NCI-H1092 (cell line): Measurements from ENCODE around the gene SNX20.

Experiments used
- DNase-seq: peaks from one replicate; lab custom pipeline; 2025; lab: John Stamatoyannopoulos, UW

The SNX20 gene

GRCh38 chr16:50679676-50680555 is 1.2 kb downstream of the SNX20 start:
- DNase-seq: no peak

GRCh38 chr16:50679266-50679665 is 1.8 kb downstream of the SNX20 start:
- DNase-seq: no peak

- DNase-seq: no peak
Measured at GRCh38 chr16:50678531-50678930, 2.6 kb downstream of the SNX20 start.

- no peak for DNase-seq
Measured at GRCh38 chr16:50677351-50677750, 3.8 kb downstream of the SNX20 start.

GRCh38 chr16:50676684-50677225 is 4.4 kb downstream of the SNX20 start:
- DNase-seq: no peak

GRCh38 chr16:50675686-50676610 is 5.2 kb downstream of the SNX20 start:
- no peak for DNase-seq

- no peak for DNase-seq
Measured at GRCh38 chr16:50674831-50675230, 6.3 kb downstream of the SNX20 start.

- no peak for DNase-seq
Measured at GRCh38 chr16:50673496-50674275, 7.4 kb downstream of the SNX20 start.

- no peak for DNase-seq
Measured at GRCh38 chr16:50671644-50672260, 9.4 kb downstream of the SNX20 start.

- no peak for DNase-seq
Measured at GRCh38 chr16:50670476-50670875, 10.6 kb downstream of the SNX20 start.

GRCh38 chr16:50669741-50670140 is 11.4 kb downstream of the SNX20 start:
- DNase-seq: no peak

- no peak for DNase-seq
Measured at GRCh38 chr16:50668368-50669008, 12.6 kb downstream of the SNX20 start.

- DNase-seq: no peak
Measured at GRCh38 chr16:50667497-50668367, 13.4 kb downstream of the SNX20 start.

GRCh38 chr16:50666658-50667496 is 14.2 kb downstream of the SNX20 start:
- no peak for DNase-seq

- DNase-seq: peak; percentile 48
Measured at GRCh38 chr16:50665128-50665878, 15.8 kb downstream of the SNX20 start.

GRCh38 chr16:50664270-50664669 is 16.8 kb downstream of the SNX20 start:
- DNase-seq: no peak

- DNase-seq: no peak
Measured at GRCh38 chr16:50662306-50662940, 18.7 kb downstream of the SNX20 start.

GRCh38 chr16:50659806-50660205 is 21.3 kb downstream of the SNX20 start:
- DNase-seq: no peak
